Measurements from ENCODE around the gene IRF5. TPM values are rescaled to one million over a fixed set of nuclear protein-coding genes. Genes with fewer than 3 reads are reported as not detected.
A peak's percentile ranks its signal among the peaks of the same experiment; 100 is the strongest.

Gene IRF5
- total and polyA plus RNA-seq, 10 of the 15 experiments (the other 5 are each of a cell fraction or from before 2014, with no cell fraction given) = 5.4 to 90.3 (median 61.7) TPM

DNA sequence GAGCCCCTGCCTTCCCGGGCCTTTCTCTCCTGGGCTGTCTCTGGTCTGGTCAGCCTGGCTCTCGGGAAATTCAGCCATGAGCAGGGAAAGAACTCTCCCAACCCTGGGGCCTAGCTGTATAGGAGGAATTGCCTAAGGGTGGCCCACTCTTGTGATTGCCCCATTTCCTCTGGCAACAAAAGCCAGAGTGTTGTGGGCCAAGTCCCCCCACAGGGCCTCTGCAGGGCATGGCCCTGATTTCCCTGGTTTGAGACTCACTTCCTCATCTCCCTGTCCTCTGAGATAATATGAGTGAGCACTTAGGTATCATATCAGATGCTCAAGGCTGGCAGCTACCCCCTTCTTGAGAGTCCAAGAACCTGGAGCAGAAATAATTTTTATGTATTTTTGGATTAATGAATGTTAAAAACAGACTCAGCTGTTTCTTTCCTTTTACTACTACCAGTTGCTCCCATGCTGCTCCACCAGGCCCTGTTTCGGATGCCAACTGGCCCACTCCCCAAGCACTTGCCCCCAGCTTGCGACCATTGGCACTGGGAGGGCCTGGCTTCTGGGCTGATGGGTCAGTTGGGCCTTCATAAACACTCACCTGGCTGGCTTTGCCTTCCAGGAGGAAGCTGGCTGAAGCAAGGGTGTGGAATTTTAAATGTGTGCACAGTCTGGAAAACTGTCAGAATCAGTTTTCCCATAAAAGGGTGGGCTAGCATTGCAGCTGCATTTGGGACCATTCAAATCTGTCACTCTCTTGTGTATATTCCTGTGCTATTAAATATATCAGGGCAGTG, 11.4 kb downstream of the IRF5 start:
- no peak overlapping the region for H3K4me2 ChIP-seq (ENCODE audit: control insufficient read depth, insufficient read depth)
- H4K20me1 ChIP-seq (ENCODE audit: control insufficient read depth, insufficient read depth) = no peaks in the 10 kb centered on the region
- TF ChIP-seq HCFC1 (IDR thresholded peaks at IDR 0.05; ENCODE audit: low read length) = no peak
- TF ChIP-seq, protein P1, sequence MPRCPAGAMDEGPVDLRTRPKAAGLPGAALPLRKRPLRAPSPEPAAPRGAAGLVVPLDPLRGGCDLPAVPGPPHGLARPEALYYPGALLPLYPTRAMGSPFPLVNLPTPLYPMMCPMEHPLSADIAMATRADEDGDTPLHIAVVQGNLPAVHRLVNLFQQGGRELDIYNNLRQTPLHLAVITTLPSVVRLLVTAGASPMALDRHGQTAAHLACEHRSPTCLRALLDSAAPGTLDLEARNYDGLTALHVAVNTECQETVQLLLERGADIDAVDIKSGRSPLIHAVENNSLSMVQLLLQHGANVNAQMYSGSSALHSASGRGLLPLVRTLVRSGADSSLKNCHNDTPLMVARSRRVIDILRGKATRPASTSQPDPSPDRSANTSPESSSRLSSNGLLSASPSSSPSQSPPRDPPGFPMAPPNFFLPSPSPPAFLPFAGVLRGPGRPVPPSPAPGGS (IDR thresholded peaks at IDR 0.05; ENCODE audit: borderline replicate concordance, insufficient read depth, low read depth, low read length, poor library complexity, severe bottlenecking) = peak; percentile 8
- TF ChIP-seq POLR2AphosphoS5 (IDR thresholded peaks at IDR 0.05; ENCODE audit: low read length) = peak; percentile 22; the same call in 1 of the 2 replicates
- peak; percentile 33; the same call in 1 of the 2 replicates for TF ChIP-seq SPI1 (IDR thresholded peaks at IDR 0.05; ENCODE audit: borderline replicate concordance, insufficient read depth, low read depth, low read length)
- TF ChIP-seq, protein P2, sequence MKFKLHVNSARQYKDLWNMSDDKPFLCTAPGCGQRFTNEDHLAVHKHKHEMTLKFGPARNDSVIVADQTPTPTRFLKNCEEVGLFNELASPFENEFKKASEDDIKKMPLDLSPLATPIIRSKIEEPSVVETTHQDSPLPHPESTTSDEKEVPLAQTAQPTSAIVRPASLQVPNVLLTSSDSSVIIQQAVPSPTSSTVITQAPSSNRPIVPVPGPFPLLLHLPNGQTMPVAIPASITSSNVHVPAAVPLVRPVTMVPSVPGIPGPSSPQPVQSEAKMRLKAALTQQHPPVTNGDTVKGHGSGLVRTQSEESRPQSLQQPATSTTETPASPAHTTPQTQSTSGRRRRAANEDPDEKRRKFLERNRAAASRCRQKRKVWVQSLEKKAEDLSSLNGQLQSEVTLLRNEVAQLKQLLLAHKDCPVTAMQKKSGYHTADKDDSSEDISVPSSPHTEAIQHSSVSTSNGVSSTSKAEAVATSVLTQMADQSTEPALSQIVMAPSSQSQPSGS (IDR thresholded peaks at IDR 0.05; ENCODE audit: low read length) = 0 out of 2 replicates have a peak, but pooled peaks have one; percentile 7
- 0 out of 2 replicates have a peak, but pooled peaks have one; percentile 16 for TF ChIP-seq POLR2AphosphoS2 (IDR thresholded peaks at IDR 0.05; ENCODE audit: low read depth, low read length)
- no peak for TF ChIP-seq RUNX3 (IDR thresholded peaks at IDR 0.05; ENCODE audit: low read length)
- ATAC-seq (peak; percentile 23), DNase-seq (ENCODE audit: low read depth, low spot score) (no peak), FAIRE-seq (no peak)
- no peaks in the 10 kb centered on the region for H3K9me3 ChIP-seq (replicated peaks; ENCODE audit: control insufficient read depth, insufficient read depth, low read length)
- H3K4me3 ChIP-seq = no peak overlapping the region
- intact Hi-C loops (cut with micrococcal nuclease; ENCODE audit: unreplicated experiment) (no loop called here), in situ Hi-C loops (cut with MboI) (no loop called here)
- TSS peak; percentile 38 for BruUV-seq (replicated peaks)
- WGBS (ENCODE audit: insufficient coverage, insufficient replicate concordance, low lambda C conversion rate, missing lambda C conversion rate) = 94% methylated on average over 4 of the region's 4 CpGs
- CTCF ChIA-PET = interaction anchor here (1.3 to 2.1 kb wide), 3 partner anchors 9 to 45 kb away, joined by 3 to 5 read pairs (median 3); no protein-coding TSS in a partner anchor
- H3K36me3 ChIP-seq (ENCODE audit: control insufficient read depth in 2 of 2, insufficient read depth in 2 of 2, low read length in 1 of 2) = peaks cover 46 to 58% of the 10 kb centered on the region in 2 experiments
- POLR2A ChIA-PET = interaction anchor here (0.6 to 1.8 kb wide), 4 partner anchors 9 to 173 kb away, joined by 3 to 6 read pairs (median 3); no protein-coding TSS in a partner anchor
- RAD21 ChIA-PET (ENCODE audit: unreplicated experiment) = interaction anchor here (0.9 to 2.6 kb wide), 2 partner anchors 9 to 25 kb away, joined by 4 to 9 read pairs; no protein-coding TSS in a partner anchor
- peaks cover 7% of the 10 kb centered on the region for H3K79me2 ChIP-seq (ENCODE audit: control insufficient read depth, insufficient read depth, low read length)
- no peak overlapping the region for H3K27ac ChIP-seq (ENCODE audit: control insufficient read depth, insufficient read depth)
- H3K4me1 ChIP-seq (ENCODE audit: control insufficient read depth, insufficient read depth, low read length) = peaks cover 4% of the 10 kb centered on the region; the same call in 1 of the 2 replicates
- SMC1A ChIA-PET (ENCODE audit: uncharacterized antibody, unreplicated experiment) = interaction anchor here (1.3 kb wide), 1 partner anchor 8 kb away, joined by 4 read pairs; no protein-coding TSS in a partner anchor
- H2AFZ ChIP-seq (ENCODE audit: control insufficient read depth, low read depth, low read length) = no peak overlapping the region
- no peaks in the 10 kb centered on the region for H3K27me3 ChIP-seq (replicated peaks in 1 of 2; ENCODE audit: control insufficient read depth in 2 of 2, insufficient read depth in 2 of 2, low read length in 1 of 2)
- no peak overlapping the region for H3K9ac ChIP-seq (ENCODE audit: control insufficient read depth, insufficient read depth, low read length)
